ENCODE measurements around the gene EIF2AK2.

EIF2AK2 gene

DNA sequence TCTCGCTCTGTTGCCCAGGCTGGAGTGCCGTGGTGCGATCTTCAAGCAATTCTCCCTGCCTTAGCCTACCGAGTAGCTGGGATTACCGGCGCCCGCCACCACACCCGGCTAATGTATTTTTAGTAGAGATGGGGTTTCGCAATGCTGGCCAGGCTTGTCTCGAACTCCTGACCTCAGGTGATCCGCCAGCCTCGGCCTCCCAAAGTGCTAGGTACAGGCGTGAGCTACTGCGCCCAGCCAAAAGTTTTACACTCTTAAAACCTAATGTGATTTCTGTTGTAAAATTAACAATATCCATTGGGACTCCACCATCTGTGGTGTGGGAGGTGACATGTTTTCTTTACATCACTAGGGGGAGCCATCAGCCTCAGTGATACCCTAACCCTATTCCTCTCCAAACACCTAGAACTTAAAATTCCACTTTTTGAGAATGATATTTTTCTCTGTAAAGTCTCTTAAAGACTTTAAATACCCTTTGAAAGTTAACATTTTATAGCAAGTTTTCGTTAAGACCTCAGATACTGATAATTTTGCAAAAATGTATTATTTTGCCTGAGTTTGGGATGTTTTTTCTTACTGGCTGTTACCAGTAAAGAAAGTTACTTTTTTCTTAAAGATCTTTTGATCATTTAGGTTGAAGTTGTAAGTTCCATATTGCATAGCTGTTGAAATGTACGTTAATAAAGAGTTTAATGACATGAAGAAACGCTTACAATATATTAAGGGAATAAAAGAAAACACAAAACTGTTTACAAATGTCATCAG, 11.6 kb upstream of the EIF2AK2 start:
- peak; percentile 42 for DNase-seq

DNA sequence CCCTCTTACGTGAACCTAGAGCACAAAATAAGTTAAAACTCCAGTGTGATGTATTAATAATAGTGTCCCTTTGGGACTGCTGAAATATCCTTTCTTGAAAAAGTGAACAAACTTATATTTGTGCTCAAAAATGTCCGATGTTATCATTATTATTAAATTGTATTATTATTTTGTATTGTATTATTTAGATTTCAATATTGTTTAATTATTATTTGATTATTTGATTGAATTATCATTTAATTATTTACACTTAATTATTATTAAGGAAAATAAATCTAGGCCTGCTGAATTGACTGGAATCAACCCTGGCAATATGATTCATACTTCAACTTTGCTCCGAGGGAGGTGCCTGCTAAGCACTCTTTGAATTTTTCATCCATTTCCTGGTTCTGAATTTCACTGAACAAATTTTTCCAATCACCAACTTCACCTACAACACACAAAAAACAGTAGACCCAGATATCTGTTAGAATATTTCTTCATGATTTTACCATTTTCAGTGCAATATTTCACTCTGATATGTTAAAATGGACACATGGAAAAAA, 10.9 kb upstream of the EIF2AK2 start:
- DNase-seq: no peak

DNA sequence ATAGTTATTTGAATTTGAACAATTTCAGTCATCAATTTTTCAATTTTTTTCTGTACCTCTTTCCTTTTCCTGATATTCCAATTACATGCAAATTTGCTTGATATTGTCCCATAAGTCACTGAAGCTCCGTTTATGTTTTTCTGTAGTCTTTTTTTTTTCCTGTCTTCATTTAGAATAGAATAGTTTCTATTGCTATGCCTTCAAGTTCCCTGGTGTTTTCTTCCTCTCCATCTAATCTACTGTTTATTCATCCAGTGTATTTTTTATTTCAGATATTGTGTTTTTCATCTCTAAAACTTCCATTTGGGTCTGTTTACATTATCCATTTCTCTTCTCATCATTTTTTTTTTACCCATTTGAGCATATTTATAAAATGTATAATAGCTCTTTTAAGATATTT, 8.0 kb upstream of the EIF2AK2 start:
- no peak for DNase-seq

DNA sequence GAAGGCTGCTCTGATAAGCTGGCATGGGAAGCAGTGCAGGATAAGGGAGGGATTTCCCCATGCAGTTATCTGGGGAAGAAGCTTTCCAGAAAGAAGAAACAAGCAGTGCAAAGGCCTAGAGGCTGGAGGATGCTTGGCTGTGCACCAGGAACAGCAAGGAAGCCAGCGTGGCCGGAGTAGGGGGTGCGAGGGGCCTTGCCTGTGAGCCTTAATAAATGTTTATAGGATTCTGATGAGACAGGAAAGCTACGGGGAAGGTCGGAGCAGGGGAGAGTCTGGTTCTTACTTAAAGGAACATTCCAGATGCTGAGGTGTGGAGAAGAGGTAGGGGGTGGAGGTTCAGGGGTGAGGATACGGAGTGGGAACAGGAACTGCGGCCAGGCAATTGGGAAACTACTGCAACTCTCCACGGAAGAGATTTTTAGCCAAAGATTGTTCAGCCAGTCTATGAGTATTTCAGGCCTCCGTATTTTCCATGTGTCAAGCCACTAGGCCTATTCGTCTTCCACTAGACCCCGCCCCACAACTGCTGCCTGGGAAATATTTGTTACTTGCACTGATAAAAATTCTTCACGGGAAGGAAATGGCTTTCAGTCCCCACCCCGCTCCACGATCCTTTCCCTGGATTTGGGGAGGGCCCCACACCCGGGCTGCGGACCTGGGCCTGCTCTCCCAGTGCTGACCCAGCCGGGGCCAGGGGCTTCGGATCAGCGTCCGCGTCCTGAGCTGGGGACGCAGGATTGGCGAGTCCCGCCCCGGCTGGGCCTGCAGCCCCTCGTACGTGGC, 516 bp downstream of the EIF2AK2 start:
- peak; percentile 49 for DNase-seq

DNA sequence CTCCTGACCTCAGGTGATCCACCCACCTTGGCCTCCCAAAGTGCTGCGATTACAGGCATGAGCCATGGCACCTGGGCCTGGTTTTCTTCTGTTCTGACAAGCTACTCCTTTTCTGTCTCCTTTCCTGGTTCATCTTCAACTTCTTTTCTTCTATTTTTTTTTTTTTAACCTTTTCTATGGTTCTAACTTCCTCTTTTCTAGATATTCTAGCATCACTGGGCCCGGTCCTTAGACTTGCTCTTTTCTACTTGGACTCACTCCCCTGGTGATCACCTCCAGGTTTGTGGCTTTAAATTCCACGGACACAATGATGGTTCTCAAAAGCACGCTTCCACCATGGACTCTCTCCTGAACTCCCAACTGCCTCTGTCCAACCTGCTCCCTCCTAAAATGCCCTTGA, 2.0 kb downstream of the EIF2AK2 start:
- DNase-seq: no peak

DNA sequence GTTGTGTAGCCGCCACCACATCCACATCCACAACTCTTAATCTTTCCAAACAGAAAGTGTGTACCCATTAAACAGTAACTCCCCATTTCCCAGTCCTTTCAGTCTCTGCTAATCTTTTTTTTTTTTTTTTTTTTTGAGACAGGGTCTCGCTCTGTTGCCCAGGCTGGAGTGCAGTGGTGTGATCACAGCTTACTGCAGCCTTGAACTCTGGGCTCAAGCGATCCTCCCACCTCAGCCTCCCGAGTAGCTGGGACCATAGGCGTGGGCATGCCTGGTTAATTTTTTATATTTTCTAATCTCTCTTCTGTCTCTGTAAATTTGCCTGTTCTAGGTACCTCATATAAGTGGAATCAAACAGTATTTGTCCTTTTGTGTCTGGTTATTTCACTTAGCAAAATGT, 3.6 kb downstream of the EIF2AK2 start:
- no peak for DNase-seq

DNA sequence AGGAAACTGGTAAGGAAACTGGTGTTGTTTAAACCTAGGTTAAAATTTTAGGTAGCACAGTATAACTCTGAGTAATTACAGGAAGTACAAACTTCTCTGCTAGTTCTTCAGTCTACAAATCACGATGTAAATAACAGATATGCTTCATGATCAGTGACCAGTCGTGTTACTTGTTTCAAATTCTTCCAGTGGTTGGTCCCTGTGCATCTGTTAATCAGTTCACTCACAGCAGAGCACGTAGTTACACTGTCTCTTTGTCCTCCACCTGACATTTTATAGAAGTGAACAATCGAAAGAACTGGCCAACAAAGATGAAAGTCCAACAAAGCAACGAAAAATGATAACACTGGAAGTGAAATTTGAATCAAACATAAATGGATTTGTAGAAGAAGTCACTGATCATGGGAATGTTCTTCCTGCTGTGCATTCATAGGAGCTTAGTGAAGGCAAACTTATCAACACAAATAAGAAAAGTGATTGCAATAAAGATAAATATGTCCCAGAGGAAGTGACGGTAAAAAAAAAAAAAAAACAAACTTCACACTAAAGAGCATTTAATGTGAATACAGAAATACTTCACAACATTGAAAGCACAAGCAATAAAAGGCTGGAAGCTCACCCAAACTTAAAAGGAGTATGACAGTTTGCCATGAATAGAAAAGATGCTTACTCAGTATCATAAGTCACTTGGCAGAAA, 7.0 kb downstream of the EIF2AK2 start:
- DNase-seq: no peak

DNA sequence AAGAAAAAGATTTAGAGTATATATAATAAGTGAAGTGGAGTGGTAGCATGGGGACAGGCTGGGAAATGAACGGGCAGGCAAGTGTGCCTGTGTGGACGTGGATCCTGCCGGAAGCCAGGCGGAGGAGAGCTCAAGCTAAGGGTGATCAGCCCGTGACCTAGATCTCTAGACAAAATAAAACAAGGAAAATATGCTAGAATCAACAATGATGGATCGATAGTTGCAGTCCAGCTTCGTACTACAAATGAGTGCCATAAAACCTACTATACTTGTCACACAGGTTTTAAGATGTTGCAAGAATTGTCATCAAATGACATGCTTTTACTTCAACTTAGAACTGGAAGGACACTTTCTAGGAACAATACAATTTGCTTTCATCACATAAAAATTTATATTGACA, 8.5 kb downstream of the EIF2AK2 start:
- DNase-seq: no peak

DNA sequence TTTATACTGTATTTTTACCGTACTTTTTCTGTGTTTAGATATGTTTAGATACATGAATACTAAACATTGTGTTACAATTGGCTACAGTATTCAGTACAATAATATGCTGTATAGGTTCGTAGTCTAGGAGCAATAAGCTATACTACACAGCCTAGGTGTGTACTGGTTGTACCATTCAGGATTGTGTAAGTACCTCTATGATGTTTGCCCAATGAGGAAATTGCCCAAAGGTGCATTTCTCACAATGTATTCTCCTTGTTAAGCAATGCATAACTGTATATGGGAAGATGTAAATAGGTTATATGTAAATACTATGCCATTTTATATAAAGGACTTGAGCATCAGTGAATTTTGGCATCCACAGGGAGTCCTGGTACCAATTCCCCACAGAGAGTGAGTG, 10.7 kb downstream of the EIF2AK2 start:
- DNase-seq: no peak

DNA sequence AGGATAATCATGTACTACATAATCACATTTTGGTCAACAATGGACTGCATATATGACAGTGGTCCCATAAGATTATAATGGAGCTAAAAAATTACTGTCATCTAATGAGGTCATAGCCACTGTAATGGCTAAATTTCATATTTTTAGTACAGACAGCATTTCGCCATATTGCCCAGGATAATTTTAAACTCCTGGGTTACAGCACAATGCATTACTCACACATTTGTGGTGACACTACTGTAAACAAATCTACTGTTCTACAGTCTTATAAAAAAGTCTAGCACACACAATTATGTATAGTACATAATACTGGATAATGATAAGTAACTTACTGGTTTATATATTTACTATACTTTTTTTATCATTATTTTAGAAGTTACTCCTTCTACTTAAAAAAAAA, 12.8 kb downstream of the EIF2AK2 start:
- DNase-seq: peak; percentile 22

DNA sequence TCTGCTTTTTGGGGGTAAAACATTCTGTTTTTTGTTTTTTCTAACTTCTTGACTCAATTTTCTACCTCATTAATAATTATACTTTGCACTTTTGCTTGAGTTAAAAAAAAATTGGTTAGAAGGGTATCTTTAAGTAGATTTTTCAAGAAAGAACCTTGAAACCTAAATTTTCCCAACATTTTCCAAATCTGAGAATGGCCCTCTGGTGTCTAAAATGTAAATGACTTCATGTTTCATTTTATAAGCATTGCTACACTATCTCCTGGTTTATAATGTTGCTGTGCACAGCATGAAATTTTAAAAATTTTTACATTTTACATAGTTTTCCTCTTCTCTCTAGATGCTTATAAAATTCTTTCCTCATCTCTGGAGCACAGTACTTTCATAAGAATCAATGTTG, 14.2 kb downstream of the EIF2AK2 start:
- no peak for DNase-seq

DNA sequence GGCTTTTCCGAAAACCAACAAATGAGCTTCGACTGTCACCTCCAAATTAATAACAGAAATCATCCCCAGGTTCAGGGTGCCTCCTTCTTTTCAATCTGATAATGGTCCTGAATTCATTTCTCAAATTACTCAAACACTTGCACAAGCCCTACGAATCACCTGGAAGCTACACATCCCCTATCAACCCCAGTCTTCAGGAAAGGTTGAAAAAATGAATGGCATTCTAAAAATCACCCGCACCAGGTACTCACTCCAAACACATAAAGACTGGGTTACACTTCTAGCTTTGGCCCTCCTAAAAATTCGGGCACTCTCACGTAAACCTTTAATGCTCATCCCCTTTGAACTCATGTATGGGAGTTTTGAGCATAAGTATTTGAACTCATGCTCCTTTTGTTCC, 23.9 kb downstream of the EIF2AK2 start:
- no peak for DNase-seq

DNA sequence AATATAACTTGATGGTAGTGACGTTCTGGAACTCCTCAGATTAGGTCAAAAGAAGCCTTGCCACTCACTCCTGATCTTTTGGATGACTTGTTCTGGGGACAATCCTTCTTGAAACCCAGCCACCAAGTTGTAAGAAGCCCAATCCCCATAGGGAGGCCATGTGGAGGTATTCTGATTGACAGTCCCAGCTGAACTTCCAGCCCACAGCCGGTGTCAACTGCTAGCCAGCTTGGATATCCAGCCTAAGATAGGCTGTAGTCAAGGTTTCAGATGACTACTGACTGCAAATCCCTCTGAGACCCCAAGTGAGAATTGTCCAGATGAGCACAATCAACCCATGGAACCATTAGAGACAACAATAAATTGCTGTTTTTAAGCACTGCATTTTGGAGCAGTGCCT, 31.4 kb downstream of the EIF2AK2 start:
- no peak for DNase-seq

DNA sequence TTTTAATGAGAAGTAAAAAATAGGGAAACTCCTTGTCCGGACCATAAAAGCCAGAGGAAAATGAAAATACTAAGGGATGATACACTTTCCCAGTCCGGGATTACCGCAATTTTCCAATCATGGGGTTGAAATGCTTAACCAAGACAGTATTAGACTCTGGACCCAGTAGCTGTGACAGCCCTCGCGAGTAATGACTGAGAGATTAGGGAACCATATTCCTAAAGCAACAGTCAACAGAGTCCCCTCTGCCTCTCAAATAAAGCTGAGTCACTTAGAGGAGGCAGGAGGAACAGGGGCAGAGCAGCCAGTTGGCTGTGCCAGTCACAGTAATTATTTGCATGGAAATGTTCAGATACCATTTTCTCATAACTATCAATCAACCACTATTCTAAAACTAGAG, 37.6 kb downstream of the EIF2AK2 start:
- no peak for DNase-seq

DNA sequence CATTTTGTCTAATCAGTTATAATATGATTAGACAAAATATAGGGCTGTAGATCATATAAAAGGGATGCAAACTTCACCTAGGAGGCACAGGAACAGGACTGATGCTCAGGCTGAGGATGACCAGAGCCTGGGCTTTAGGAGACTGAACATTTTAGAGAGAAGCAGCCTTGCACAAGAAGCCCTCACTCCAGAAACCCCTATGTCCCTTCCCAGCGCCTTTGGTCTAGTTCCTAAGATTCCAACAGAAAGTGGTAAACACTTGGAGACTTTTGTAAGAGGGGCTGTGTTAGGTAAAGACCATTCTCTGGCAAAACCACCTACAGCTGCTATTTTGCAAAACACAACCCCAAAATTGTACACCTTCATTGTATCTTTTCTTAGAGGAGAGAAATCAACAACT, 39.2 kb downstream of the EIF2AK2 start:
- no peak for DNase-seq

DNA sequence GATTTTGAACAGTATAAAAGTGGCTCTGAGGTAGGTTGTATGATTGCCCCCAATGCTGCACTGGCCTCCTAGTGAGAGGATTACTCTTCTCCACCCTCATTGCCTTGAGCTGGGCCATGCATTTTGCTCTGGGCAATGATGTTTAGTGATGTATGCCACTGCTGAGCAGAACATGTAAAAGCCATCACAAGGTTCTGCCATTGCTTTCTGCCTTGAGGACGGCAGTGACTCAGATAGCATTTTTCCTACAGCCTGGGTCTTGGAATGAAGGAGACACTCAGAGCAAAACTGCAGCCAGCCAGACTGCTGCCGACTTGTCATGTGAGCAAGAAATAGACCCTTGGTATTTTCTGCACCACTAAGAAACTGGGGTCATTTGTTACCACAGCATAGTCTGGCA, 44.8 kb downstream of the EIF2AK2 start:
- DNase-seq: no peak

DNA sequence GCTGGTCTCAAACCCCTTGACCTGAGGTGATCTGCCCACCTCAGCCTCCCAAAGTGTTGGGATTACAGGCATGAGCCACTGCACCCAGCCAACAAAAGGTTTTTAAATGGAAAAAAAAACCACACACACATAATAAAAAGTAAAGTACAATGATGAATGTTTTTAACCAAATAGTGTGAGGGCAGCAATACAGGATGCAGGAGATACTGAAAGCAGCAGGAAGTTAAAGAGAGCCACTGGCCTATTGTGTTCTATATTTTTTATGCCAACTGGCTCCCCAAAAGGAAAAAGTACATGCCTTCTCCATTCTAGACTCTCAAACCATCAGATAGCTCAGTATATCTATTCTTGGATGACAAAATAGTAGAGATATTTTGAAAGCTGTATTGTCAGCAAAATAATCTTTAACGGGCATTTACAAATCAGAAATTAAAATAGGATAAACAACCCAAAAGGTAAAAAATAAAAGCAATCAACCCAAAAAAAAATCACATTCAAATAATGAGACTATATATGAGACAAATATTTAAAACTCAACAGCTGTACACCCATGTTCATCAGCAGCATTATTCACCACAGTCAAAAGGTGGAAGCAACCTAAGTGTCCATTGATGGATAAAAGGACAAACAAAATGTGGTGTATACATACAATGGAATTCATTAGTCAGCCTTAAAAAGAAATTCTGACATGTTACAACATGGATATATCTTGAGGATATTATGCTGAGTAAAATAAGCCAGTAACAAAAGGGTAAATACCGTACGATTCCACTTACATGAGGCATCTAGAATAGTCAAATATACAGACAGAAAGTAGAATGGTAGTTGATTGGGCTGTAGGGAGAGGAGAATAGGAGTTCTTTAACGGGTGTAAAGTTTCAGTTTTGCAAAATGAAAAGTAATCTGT, 46.2 kb downstream of the EIF2AK2 start:
- DNase-seq: no peak

DNA sequence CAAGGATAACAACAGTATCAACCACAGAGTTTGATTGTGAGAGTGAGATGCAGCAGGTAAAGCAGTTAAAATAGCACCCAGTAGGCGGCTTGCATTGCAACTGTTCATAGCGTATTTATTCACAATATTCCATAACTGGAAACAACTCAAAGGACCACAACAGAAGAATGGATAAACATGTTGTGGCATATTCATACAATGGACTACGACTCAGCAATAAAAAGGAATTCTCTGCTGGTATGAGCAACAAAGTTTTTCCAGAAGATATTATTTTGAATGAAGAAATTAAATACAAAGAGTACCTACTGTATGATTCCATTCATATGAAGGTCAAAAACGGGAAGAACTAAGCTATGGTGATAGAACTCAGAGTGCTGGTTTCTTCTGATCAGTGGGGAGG, 47.3 kb downstream of the EIF2AK2 start:
- DNase-seq: no peak

DNA sequence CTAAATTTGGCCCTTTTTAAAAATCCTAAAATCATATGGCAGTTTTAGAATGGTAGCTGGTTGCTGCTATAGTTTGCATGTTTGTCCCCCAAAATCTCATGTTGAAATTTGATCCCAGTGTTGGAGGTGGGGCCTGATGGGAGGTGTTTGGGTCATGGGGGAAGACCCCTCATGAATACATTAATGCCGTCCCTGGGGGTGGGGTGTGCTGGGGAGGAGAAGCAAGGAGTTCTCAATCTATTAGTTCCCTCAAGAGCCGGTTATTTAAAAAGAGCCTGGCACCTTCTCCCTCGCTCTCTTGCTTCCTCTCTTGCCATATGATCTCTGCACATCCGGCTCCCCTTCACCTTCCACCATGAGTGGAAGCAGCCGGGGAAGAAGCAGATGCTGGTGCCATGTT, 51.6 kb downstream of the EIF2AK2 start:
- no peak for DNase-seq

DNA sequence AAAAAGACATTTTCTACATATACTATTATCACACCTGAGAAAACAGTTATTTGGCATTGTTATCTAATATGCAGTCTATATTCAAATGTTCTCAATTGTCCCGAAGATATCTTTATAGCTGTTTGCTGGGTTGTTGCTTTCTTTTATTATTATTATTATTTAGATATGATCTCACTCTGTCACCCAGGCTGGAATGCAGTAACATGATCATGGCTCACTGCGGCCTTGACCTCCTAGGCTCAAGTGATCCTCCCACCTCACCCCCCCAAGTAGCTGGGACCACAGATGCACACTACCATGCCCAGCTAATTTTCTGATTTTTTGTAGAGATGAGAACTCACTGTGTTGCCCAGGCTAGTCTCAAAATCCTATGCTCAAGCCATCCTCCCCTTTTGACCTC, 52.6 kb downstream of the EIF2AK2 start:
- DNase-seq: no peak

DNA sequence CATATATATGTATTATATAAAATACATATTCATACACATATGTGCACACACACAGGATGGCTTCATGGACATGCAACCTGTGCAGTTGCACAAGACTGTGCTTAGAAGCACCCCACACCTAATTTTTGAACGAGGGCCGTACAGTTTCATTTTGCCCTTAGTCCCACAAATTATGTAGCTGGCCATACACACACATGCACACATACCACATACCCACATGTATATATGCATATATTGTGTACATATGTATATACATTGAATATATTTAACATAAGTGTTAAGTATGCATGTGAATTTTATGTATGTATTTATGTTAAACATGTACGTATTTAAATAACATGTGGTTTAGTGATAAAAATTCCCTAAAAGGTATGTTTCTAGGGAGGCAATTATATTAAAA, 54.2 kb downstream of the EIF2AK2 start:
- DNase-seq: no peak

DNA sequence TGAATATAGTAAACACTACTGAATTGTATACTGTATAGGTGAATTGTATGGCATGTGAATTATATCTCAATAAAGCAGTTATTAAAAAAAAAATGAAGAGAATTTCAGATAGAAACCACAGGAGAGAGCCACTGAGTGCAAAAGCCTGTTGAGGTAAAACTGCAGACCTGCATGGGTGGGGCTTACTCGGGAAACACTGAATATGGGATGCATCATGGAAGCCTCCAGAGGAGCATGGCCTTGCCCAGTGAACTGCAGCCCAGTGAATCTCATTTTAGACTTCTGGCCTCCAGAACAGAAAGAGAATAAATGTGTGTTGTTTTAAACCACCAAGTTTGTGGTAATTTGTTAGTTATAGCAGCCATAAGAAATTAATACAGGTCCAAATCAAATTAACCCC, 56.7 kb downstream of the EIF2AK2 start:
- DNase-seq: no peak

All from fibroblast of skin of scalp (primary cell).